Peyer's patch (tissue), 4 donors: ENCODE results near the gene SLX4IP. TPM values are rescaled to one million over a fixed set of nuclear protein-coding genes. Genes with fewer than 3 reads are reported as not detected.
A peak's percentile ranks its signal among the peaks of the same experiment; 100 is the strongest.

ENCODE experiments used
- DNase-seq, 3 donors: peaks; one replicate each; pipeline ENCODE4 v3.0.0-alpha.2; 2017 to 2019
- H3K27ac ChIP-seq, 4 donors: fragments of 200-600 bp; sonication (generic); one replicate each; pipeline ENCODE4 v1.5.1; 2016 to 2019
- H3K27me3 ChIP-seq, 2 donors: fragments of 200-600 bp; sonication (generic); one replicate each; pipeline ENCODE4 v1.5.1; 2019
- H3K36me3 ChIP-seq, 3 donors: fragments of 200-600 bp; sonication (generic); one replicate each; pipeline ENCODE4 v1.5.1; 2016 to 2019
- H3K4me1 ChIP-seq, 4 donors: fragments of 200-600 bp; sonication (generic); one replicate each; pipeline ENCODE4 v1.5.1; 2016 to 2019
- H3K4me3 ChIP-seq, 4 donors: fragments of 200-600 bp; sonication (generic); 1 replicate in 3 of 4; 2 replicates in 1 of 4; pipeline ENCODE4 v1.5.1; 2016 to 2019; ENCODE audit warnings: mild to moderate bottlenecking in 1 of 4
- H3K9me3 ChIP-seq, 4 donors: fragments of 200-600 bp; sonication (generic); one replicate each; pipeline ENCODE4 v1.5.1; 2016 to 2019; ENCODE audit warnings: mild to moderate bottlenecking in 1 of 4
- CTCF ChIP-seq, 6 experiments: fragments of 450-650 bp in 4 of 6; fragments of 200-600 bp in 2 of 6; sonication (generic) in 1 of 6; IDR thresholded peaks; one replicate each; pipeline ENCODE4 v1.5.1; 2017 to 2019; ENCODE audit warnings: antibody characterized with exemption in 6 of 6, mild to moderate bottlenecking in 3 of 6, moderate library complexity in 1 of 6
- POLR2A ChIP-seq, 2 donors: fragments of 450-650 bp; IDR thresholded peaks; one replicate each; pipeline ENCODE4 v1.5.1; 2017; ENCODE audit warnings: antibody characterized with exemption in 2 of 2, mild to moderate bottlenecking in 2 of 2, moderate library complexity in 2 of 2
- total RNA-seq, 4 donors: library from RNA; depleted of rRNA; stranded (reverse); fragments of >200 nt; gene quantifications; one replicate each; pipeline ENCODE4 v1.1.0, GENCODE V29; 2016

The SLX4IP gene
- total RNA-seq, 4 donors from 2014 or later: 6.1 to 9.0 (median 7.9) TPM

- H3K27me3 ChIP-seq: no peaks in the 10 kb centered on the region
These were observed 7.9 kb upstream of the SLX4IP start for GRCh38 chr20:10427060-10427692.

GRCh38 chr20:10428008-10428407 lies 7.1 kb upstream of the SLX4IP start:
- Histone ChIP-seq H3K4me3 (no peak overlapping the region), H3K36me3 (peaks cover 0 to 4% (median 0%) of the 10 kb centered on the region in 3 donors), H3K27ac (no peak overlapping the region), H3K9me3 (no peaks in the 10 kb centered on the region), H3K4me1 (peaks cover 0 to 19% (median 0%) of the 10 kb centered on the region in 4 donors), H3K27me3 (no peaks in the 10 kb centered on the region)
- TF ChIP-seq POLR2A (IDR thresholded peaks at IDR 0.05) (no peak), CTCF (IDR thresholded peaks at IDR 0.05) (no peak)
- no peak for DNase-seq

More at GRCh38 chr20:10427060-10427692, 7.9 kb upstream of the SLX4IP start:
- TF ChIP-seq CTCF (IDR thresholded peaks at IDR 0.05): peak; percentile 31 to 78 (median 68)
- TF ChIP-seq POLR2A (IDR thresholded peaks at IDR 0.05): no peak
- Histone ChIP-seq H3K36me3 (peaks cover 0 to 4% (median 0%) of the 10 kb centered on the region in 3 donors), H3K4me1 (peaks cover 0 to 10% (median 0%) of the 10 kb centered on the region in 4 donors), H3K27ac (no peak overlapping the region), H3K9me3 (no peaks in the 10 kb centered on the region), H3K4me3 (no peak overlapping the region)
- peak in 2 of 3 donors; percentile 46 to 82 for DNase-seq

- Histone ChIP-seq H3K27ac (peak overlapping the region in 2 of 4 donors; percentile 16 to 33), H3K4me1 (peaks cover 0 to 21% (median 0%) of the 10 kb centered on the region in 4 donors), H3K4me3 (no peak overlapping the region), H3K9me3 (no peaks in the 10 kb centered on the region), H3K27me3 (no peaks in the 10 kb centered on the region), H3K36me3 (no peaks in the 10 kb centered on the region)
- no peak for TF ChIP-seq CTCF (IDR thresholded peaks at IDR 0.05)
- no peak for TF ChIP-seq POLR2A (IDR thresholded peaks at IDR 0.05)
- peak in 1 of 3 donors; percentile 62 for DNase-seq
These were observed 5.6 kb upstream of the SLX4IP start for GRCh38 chr20:10429443-10429981.

- no peak for TF ChIP-seq CTCF (IDR thresholded peaks at IDR 0.05)
- TF ChIP-seq POLR2A (IDR thresholded peaks at IDR 0.05): no peak
- no peak for DNase-seq
- H3K27me3 ChIP-seq: no peaks in the 10 kb centered on the region
- H3K4me1 ChIP-seq: peaks cover 0 to 21% (median 0%) of the 10 kb centered on the region in 4 donors
- H3K27ac ChIP-seq: peak overlapping the region in 1 of 4 donors; percentile 33
- no peaks in the 10 kb centered on the region for H3K36me3 ChIP-seq
- no peak overlapping the region for H3K4me3 ChIP-seq
- no peaks in the 10 kb centered on the region for H3K9me3 ChIP-seq
These were observed 5.1 kb upstream of the SLX4IP start for GRCh38 chr20:10430000-10430466.

- DNase-seq: no peak
- Histone ChIP-seq H3K4me3 (no peak overlapping the region), H3K27me3 (no peaks in the 10 kb centered on the region), H3K4me1 (peaks cover 0 to 25% (median 0%) of the 10 kb centered on the region in 4 donors), H3K9me3 (no peaks in the 10 kb centered on the region), H3K36me3 (no peaks in the 10 kb centered on the region), H3K27ac (no peak overlapping the region)
- TF ChIP-seq POLR2A (IDR thresholded peaks at IDR 0.05) (no peak), CTCF (IDR thresholded peaks at IDR 0.05) (no peak)
These were observed 4.4 kb upstream of the SLX4IP start for GRCh38 chr20:10430704-10431103.
